ENCODE results near the gene YKT6.

DNA sequence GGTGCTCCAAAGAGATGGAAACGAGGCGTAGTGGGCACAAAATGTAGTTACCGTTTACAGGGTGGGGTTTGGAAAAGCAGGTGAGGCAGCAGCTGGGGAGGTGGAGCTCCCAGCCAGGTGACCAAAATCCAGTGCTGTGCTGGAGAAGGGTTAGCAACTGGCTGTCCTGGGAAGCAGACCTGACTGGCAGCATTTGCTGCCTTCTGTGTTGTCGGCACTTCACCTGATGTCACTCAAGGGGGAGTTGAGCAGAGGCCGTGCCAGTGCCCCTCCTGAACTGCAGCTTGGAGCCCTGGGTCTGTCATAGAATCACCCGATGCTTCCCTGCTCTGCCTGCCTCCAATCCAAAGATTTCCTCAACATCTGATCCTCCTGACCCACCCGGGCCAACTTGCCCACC, 24.3 kb upstream of the YKT6 start:
- TF ChIP-seq POLR2AphosphoS5 (IDR thresholded peaks at IDR 0.05; ENCODE audit: low read depth, low read length): no peak
- no peak for TF ChIP-seq TAF1 (IDR thresholded peaks at IDR 0.05; ENCODE audit: borderline replicate concordance, insufficient read depth, low read length)
- no peak for TF ChIP-seq SIN3A (IDR thresholded peaks at IDR 0.05; ENCODE audit: borderline replicate concordance, insufficient read depth, low read length)
- TF ChIP-seq, protein P1, sequence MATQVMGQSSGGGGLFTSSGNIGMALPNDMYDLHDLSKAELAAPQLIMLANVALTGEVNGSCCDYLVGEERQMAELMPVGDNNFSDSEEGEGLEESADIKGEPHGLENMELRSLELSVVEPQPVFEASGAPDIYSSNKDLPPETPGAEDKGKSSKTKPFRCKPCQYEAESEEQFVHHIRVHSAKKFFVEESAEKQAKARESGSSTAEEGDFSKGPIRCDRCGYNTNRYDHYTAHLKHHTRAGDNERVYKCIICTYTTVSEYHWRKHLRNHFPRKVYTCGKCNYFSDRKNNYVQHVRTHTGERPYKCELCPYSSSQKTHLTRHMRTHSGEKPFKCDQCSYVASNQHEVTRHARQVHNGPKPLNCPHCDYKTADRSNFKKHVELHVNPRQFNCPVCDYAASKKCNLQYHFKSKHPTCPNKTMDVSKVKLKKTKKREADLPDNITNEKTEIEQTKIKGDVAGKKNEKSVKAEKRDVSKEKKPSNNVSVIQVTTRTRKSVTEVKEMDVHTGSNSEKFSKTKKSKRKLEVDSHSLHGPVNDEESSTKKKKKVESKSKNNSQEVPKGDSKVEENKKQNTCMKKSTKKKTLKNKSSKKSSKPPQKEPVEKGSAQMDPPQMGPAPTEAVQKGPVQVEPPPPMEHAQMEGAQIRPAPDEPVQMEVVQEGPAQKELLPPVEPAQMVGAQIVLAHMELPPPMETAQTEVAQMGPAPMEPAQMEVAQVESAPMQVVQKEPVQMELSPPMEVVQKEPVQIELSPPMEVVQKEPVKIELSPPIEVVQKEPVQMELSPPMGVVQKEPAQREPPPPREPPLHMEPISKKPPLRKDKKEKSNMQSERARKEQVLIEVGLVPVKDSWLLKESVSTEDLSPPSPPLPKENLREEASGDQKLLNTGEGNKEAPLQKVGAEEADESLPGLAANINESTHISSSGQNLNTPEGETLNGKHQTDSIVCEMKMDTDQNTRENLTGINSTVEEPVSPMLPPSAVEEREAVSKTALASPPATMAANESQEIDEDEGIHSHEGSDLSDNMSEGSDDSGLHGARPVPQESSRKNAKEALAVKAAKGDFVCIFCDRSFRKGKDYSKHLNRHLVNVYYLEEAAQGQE (IDR thresholded peaks at IDR 0.05; ENCODE audit: insufficient read depth in 1 of 2, low read depth in 2 of 2, low read length in 2 of 2): no peak
- TF ChIP-seq FOXP2 (optimal IDR thresholded peaks at IDR 0.05; ENCODE audit: borderline replicate concordance, extremely low read depth, extremely low read length, insufficient read depth): no peak

Data from PFSK-1 (cell line).